Breast epithelium (tissue), 4 donors: ENCODE data around the gene ZG16. TPM values are rescaled to one million over a fixed set of nuclear protein-coding genes. Genes with fewer than 3 reads are reported as not detected.
"Not testable (repeated sequence)": the region's sequence is repeated elsewhere in the genome, so short reads cannot be mapped to it uniquely, and the experiment has no call there.

ENCODE experiments used
- DNase-seq, 2 donors: peaks; one replicate each; pipeline ENCODE4 v3.0.0-alpha.2; 2019; ENCODE audit warnings: low spot score in 2 of 2
- H3K27ac ChIP-seq, 2 donors: fragments of 200-600 bp; sonication (generic) in 1 of 2; one replicate each; pipeline ENCODE4 v1.5.1; 2016 to 2019; ENCODE audit warnings: mild to moderate bottlenecking in 1 of 2
- H3K27me3 ChIP-seq, 2 donors: fragments of 200-600 bp; sonication (generic) in 1 of 2; one replicate each; pipeline versions ENCODE4 v1.5.1 to v1.6.0; 2017 to 2019; ENCODE audit warnings: control low read depth in 1 of 2, mild to moderate bottlenecking in 1 of 2
- H3K36me3 ChIP-seq: fragments of 200-600 bp; one replicate; pipeline ENCODE4 v1.5.1; 2019
- H3K4me1 ChIP-seq, 2 donors: fragments of 200-600 bp; sonication (generic); one replicate each; pipeline ENCODE4 v1.5.1; 2016 to 2019; ENCODE audit warnings: control low read depth in 1 of 2
- H3K4me3 ChIP-seq, 3 donors: fragments of 200-600 bp; sonication (generic); 1 replicate in 2 of 3; 2 replicates in 1 of 3; pipeline ENCODE4 v1.5.1; 2016 to 2019; ENCODE audit warnings: mild to moderate bottlenecking in 3 of 3, moderate library complexity in 2 of 3
- H3K9me3 ChIP-seq, 2 donors: fragments of 200-600 bp; sonication (generic) in 1 of 2; one replicate each; pipeline ENCODE4 v1.5.1; 2016 to 2019; ENCODE audit warnings: control low read depth in 1 of 2
- POLR2A ChIP-seq: fragments of 450-650 bp; IDR thresholded peaks from one replicate; pipeline ENCODE4 v1.6.1; 2016; ENCODE audit warnings: antibody characterized with exemption, mild to moderate bottlenecking, moderate library complexity
- POLR2AphosphoS5 ChIP-seq, 3 donors: sonication (generic); formaldehyde crosslinking; IDR thresholded peaks; one replicate each; pipeline ENCODE4 v1.6.1; 2017; ENCODE audit warnings: antibody characterized with exemption in 3 of 3
- intact Hi-C: fragments of 100-400 bp; cut with DNase I; formaldehyde crosslinking; loops from one replicate; pipeline ENCODE4 v1.15.1; 2023; ENCODE audit warnings: low total_unique reads
- total RNA-seq, 3 donors: library from RNA; depleted of rRNA; stranded (reverse); fragments of >200 nt; gene quantifications; one replicate each; pipeline ENCODE4 v1.1.0, GENCODE V29; 2016
- TF ChIP-seq, protein P1 (sequence below), 3 donors: fragments of 450-650 bp; IDR thresholded peaks; one replicate each; pipeline ENCODE4 v1.5.1; 2016 to 2017; ENCODE audit warnings: antibody characterized with exemption in 3 of 3, mild to moderate bottlenecking in 3 of 3, moderate library complexity in 3 of 3

ZG16 gene, protein sequence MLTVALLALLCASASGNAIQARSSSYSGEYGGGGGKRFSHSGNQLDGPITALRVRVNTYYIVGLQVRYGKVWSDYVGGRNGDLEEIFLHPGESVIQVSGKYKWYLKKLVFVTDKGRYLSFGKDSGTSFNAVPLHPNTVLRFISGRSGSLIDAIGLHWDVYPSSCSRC
- under 1 TPM in 1 of 3 donors, not detected in 2; 0.33 TPM for total RNA-seq

DNA sequence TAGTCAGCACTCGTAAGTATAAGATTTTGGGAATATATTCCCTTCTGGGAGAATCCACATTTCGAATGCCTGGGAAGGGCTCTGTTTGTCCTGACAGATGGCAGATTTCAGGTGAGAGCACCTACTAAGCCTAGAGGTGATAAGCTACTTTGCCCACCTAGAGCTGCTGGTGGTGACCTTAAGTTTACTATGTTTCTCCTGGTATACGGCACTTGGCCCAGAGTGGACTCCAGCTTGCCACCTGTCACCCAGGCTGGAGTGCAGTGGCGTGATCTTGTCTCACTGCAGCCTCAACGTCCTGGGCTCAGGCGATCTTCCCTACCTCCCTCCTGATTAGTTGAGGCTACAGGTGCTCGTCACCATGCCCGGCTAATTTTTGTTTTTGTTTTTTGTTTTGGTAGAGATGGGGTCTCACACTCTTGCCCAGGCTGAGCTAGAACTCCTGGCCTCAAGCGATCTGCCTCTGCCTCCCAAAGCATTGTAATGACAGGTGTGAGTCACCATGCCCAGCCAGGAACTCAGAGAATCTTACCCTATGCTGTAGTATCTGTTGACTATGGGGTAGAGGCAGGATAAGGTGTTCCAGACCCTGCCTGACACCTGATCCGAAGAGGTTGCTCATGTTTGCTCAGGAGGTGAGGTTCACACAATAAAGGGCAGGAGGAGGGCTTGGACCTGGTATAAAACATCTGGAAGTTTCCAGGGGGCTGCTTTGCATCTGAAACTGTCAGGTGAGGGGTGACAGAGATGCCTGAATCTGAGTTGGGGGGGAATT lies at the start of gene ZG16:
Gene ZG16, plus strand, starts transcription at position 681 of the 775 bp plus-strand sequence. CDS start 1,011 bp downstream, outside the sequence.
- Histone ChIP-seq H3K36me3 (no peaks in the 10 kb centered on the region), H3K27me3 (no peaks in the 10 kb centered on the region), H3K4me1 (no peaks in the 10 kb centered on the region), H3K27ac (no peak within 1 kb of the TSS), H3K9me3 (no peaks in the 10 kb centered on the region), H3K4me3 (no peak within 1 kb of the TSS)
- intact Hi-C loops: no loop called here
- no peak for DNase-seq
- TF ChIP-seq POLR2AphosphoS5 (IDR thresholded peaks at IDR 0.05) (no peak), POLR2A (no peak)
- TF ChIP-seq, protein P1, sequence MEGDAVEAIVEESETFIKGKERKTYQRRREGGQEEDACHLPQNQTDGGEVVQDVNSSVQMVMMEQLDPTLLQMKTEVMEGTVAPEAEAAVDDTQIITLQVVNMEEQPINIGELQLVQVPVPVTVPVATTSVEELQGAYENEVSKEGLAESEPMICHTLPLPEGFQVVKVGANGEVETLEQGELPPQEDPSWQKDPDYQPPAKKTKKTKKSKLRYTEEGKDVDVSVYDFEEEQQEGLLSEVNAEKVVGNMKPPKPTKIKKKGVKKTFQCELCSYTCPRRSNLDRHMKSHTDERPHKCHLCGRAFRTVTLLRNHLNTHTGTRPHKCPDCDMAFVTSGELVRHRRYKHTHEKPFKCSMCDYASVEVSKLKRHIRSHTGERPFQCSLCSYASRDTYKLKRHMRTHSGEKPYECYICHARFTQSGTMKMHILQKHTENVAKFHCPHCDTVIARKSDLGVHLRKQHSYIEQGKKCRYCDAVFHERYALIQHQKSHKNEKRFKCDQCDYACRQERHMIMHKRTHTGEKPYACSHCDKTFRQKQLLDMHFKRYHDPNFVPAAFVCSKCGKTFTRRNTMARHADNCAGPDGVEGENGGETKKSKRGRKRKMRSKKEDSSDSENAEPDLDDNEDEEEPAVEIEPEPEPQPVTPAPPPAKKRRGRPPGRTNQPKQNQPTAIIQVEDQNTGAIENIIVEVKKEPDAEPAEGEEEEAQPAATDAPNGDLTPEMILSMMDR (IDR thresholded peaks at IDR 0.05): no peak

DNA sequence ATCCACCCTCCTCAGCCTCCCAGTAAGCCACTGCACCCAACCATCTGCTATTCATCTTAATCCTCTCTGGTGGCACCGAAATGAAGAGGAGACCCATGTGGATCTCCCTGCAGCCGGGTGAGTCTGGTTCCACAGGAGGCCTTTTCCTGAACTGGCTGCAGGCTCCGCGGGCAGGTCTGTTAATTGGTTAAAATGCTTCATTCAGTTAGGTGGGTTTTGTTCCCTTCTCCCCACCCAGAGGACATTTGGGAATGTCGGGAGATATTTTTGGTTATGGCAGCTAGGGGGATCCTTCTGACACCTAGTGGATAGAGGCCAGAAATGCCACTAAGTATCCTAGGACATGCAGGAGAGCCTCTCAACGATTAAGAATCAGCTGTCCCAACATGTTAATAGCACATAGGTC lies 48.9 kb upstream of the ZG16 start:
- intact Hi-C loops: no loop called here
- no peaks in the 10 kb centered on the region for H3K9me3 ChIP-seq
- no peak for DNase-seq
- H3K27ac ChIP-seq: no peak overlapping the region
- TF ChIP-seq POLR2A: no peak
- TF ChIP-seq, protein P1 (IDR thresholded peaks at IDR 0.05): peak; percentile 48 to 57 (median 53)
- no peaks in the 10 kb centered on the region for H3K4me1 ChIP-seq
- no peaks in the 10 kb centered on the region for H3K36me3 ChIP-seq
- no peaks in the 10 kb centered on the region for H3K27me3 ChIP-seq
- H3K4me3 ChIP-seq: peak overlapping the region in 1 of 3 donors; percentile 33

DNA sequence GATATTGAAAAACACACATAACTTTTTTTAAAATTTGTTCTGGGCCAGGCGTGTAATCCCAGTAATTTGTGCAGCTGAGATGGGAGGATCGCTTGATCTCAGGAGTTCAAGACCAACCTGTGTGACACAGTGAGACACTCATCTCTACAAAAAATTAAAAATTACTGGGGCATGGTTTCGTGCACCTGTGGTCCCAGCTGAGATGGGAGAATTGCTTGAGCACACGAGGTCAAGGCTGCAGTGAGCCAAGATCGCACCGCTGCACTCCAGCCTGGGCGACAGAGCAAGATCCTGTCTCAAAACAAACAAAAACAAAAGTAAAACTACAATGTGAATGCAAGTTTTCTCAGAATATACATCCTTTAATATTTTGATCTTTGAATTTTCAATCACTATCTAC lies 47.4 kb upstream of the ZG16 start:
- intact Hi-C loops: no loop called here
- Histone ChIP-seq H3K36me3 (no peaks in the 10 kb centered on the region), H3K4me1 (no peaks in the 10 kb centered on the region), H3K4me3 (no peak overlapping the region), H3K27ac (no peak overlapping the region), H3K27me3 (no peaks in the 10 kb centered on the region), H3K9me3 (no peaks in the 10 kb centered on the region)
- no peak for DNase-seq
- no peak for TF ChIP-seq POLR2A

DNA sequence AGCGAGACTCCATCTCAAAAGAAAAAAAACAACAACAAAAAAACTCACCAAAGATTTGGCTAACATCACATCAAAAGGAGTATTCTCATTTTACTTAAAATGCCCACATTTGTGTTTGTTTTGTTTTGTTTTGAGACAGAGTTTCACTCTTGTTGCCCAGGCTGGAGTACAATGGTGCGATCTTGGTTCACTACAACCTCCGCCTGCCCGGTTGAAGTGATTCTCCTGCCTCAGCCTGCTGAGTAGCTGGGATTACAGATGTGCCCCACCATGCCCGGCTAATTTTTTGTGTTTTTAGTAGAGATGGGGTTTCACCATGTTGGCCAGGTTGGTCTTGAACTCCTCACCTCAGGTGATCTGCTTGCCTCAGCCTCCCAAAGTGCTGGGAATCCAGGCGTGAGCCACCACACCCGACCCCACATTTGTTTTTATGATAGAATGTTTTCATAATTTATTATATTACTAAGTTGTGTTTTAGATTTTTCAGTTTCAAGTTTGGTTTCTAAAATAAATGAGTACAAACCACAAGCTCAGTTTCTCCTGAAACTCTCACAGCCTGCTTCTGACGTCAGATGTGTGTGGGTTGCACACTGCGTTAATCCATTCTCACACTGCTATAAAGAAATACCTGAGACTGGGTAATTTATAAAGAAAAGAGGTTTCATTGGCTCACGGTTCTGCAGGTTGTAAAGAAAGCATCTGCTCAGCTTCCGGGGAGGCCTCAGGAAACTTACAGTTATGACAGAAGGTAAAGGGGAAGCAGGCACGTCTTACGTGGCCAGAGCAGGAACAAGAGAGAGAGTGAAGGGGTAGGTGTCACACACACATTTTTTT lies 46.1 kb upstream of the ZG16 start:
- H3K27me3 ChIP-seq, H3K36me3 ChIP-seq, H3K4me1 ChIP-seq, DNase-seq, H3K9me3 ChIP-seq, H3K4me3 ChIP-seq, intact Hi-C loops, H3K27ac ChIP-seq: not testable (repeated sequence)

DNA sequence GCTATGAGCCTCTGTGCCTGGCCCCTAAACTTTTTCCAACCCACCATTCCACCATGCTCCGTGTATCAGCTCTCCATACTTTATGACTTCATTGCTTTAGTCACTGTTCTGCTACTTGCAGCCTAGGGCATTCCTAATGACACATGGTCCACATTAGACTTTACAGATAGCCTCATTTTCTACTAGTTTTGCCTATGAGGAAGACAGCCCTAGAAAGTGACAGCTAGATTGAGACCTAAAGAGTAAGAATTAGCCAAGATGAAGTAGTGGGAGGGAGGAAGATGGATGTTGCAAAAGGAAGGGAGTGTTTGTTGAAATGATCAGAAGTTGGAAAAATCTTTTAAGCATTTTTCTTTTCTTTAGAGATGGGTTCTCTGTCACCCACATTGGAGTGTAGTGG lies 43.3 kb upstream of the ZG16 start:
- intact Hi-C loops: loop anchor here (5.0 kb wide), 1 partner anchor 1058 kb away; no protein-coding TSS in a partner anchor
- H3K27ac ChIP-seq: no peak overlapping the region
- TF ChIP-seq POLR2AphosphoS5 (IDR thresholded peaks at IDR 0.05): no peak
- no peak for TF ChIP-seq POLR2A
- TF ChIP-seq, protein P1 (IDR thresholded peaks at IDR 0.05): no peak
- H3K36me3 ChIP-seq: no peaks in the 10 kb centered on the region
- no peak for DNase-seq
- no peak overlapping the region for H3K4me3 ChIP-seq
- no peaks in the 10 kb centered on the region for H3K27me3 ChIP-seq
- H3K9me3 ChIP-seq: no peaks in the 10 kb centered on the region
- H3K4me1 ChIP-seq: no peaks in the 10 kb centered on the region
